ENCODE results near the gene STARD13.

DNA sequence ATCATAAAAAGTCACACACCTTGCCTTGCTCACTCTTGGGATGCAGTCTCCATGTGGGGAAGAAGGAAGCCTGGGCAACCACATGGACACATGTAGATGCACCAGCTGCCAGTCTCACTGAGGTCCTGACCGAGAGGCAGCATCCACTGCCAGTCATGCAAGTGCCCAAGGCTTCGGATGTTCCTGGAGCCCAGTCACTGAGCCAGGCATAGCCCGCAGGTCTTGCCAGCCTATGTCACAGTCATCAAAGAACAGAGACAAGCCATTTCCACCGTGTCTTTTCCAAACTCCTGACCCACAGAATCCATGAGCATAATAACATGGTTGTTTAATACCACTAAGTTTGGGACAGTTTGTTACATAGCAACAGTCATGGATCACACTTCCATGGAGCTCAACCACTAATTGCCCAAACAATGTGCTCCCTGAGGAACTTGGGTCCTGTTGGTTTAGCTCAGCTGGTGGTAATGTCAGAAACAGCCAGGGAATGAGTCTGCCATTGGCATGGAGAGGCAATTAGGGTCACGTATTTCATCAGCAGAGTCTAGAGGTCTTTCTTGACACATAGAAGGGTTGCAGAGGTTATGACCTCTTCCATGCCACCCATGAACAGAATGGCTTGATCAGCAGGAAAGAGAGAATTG, 21.5 kb downstream of the STARD13 start:
- TF ChIP-seq, protein P1, sequence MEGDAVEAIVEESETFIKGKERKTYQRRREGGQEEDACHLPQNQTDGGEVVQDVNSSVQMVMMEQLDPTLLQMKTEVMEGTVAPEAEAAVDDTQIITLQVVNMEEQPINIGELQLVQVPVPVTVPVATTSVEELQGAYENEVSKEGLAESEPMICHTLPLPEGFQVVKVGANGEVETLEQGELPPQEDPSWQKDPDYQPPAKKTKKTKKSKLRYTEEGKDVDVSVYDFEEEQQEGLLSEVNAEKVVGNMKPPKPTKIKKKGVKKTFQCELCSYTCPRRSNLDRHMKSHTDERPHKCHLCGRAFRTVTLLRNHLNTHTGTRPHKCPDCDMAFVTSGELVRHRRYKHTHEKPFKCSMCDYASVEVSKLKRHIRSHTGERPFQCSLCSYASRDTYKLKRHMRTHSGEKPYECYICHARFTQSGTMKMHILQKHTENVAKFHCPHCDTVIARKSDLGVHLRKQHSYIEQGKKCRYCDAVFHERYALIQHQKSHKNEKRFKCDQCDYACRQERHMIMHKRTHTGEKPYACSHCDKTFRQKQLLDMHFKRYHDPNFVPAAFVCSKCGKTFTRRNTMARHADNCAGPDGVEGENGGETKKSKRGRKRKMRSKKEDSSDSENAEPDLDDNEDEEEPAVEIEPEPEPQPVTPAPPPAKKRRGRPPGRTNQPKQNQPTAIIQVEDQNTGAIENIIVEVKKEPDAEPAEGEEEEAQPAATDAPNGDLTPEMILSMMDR (IDR thresholded peaks at IDR 0.05) = no peak
- TF ChIP-seq ZFX (IDR thresholded peaks at IDR 0.05; ENCODE audit: borderline replicate concordance) = no peak
